Endothelial cell of hepatic sinusoid (primary cell): ENCODE data around the gene NARS2.
"Not testable (repeated sequence)": the region's sequence is repeated elsewhere in the genome, so short reads cannot be mapped to it uniquely, and the experiment has no call there.

Source experiments
- in situ Hi-C: cut with HindIII; loops from 2 replicates; pipeline ENCODE4 v1.10.0; 2017; ENCODE audit warnings: low sequenced_read_pairs

Gene NARS2

DNA sequence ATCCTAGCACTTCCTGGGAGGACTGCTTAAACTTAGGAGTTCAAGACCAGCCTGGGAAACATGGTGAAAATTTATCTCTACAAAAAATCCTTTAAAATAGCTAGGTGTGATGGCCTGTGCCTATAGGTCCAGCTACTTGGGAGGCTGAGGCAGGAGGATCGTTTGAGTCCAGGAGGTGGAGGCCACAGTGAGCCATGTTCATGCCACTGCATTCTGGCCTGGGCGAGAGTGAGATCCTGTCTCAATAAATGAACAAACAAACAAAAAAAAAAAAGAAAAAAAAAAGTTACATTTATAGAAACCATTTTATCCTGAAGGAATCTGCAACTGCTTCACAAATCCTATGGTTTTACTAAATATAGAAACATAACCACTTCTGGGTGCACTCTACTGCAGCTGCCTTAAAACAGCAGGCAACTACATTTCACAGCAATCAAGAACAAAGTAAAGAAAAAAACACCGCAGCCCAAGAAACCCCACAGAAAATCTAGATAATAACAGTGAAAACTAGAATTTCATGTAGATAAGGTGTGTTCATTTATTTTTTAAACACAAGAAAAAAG is 81.2 kb downstream of the NARS2 start:
- in situ Hi-C loops = no loop called here

DNA sequence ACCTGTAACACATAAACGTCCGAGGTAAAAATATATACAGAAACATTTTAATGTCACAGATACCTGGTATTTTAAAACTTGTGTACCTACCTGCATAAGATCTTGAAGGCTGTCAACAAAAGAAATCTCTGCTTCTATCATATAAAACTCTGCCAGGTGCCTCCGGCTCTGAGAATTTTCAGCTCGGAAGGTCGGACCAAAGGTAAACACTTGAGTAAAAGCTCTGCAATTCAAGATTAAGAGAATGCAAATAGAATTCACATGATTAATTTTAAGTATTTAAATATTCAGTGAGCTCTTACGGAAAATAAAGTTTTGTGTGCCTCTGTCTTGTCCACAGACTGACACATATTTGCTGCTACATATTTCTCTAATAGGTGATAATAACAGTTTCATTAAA is 81.7 kb downstream of the NARS2 start:
- in situ Hi-C loops = no loop called here

DNA sequence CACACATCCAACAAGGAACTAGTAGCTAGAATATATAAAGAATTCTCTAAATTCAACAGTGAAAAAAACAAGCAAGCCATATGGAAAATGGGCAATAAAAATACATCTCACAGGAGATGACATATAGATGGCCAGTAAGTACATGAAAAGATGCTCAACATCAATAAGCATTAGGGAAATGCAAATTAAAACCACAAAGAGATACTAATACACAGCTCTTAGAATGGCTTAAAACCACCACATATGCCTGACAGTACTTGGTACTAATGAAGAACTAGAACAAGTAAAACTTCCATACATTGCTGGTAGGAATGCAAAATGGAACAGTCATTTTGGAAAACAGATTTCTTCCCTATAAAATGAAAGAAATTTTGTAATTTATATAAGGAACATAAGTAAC is 85.5 kb downstream of the NARS2 start:
- in situ Hi-C loops = no loop called here

DNA sequence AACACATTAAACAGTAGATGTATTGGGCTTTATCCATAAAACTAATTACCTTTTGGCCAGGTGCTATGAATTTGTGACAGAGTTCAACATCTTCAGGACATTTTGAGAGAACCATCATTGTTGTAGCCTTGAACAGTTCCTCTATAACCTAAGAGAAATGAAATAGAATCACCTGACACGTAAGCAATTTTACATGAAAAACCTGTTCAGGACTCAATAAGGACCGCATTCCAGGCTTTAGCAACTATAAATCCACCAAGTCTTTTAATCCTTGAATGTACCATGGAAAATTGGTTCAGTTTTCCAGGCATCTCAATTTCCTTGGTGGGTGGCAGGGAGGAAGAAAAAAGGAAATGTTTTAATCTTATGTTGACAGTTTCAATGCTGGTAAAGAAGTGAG is 96.1 kb downstream of the NARS2 start:
- in situ Hi-C loops = no loop called here

DNA sequence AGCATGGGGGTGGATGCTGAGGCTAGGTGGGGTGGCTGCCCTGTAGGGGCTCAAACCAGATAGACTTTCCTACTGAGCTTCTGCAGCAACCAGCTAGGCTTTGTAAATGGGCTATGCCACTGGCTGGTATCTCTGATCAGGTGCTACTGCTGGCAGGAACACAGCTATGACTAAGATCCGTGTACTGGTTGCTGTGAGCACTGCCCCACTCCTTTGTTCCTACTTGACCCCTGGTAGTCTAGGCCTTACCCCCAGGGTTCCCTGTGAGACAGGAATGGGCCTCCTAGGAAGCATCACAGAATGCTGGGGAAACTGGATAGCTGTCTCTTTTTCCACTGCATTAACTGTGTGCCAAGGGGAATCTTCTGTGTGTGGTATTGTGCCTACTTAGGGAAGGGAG is 98.6 kb downstream of the NARS2 start:
- in situ Hi-C loops = no loop called here

DNA sequence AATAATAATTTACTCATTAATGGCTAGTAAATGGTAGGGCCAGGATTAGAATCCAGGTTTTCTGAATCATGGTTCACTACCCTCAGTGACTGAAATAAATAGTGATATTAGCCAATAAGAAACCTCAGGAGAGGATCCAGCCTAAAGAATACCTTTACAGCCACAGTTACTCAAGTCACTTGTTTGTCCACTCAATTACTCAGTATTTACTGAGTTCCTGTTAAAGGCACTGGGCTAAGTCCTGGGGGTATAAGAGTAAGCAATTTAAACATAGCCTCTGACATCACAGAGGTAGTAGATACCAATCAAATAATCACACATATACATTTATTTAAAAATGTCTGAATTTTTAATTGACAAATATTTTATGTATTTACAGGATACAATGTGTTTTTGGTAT is 100.2 kb downstream of the NARS2 start:
- in situ Hi-C loops = no loop called here

DNA sequence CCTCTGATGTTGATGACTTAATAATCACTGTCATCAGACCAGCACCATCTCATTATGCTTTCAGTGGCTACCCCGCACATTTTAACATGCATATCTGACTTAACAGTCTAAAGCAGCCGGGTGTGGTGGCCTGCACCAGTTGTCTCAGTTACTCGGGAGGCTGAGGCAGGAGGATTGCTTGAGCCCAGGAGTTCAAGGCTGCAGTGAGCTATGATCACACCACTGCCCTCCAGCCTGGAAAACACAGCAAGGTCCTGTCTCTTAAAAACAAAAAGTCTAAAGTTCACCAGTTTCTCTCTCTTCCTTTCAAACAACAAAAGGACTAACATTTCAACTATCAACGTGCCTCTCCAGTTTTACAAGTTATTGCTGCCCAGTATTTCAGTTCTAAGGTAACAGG is 101.8 kb downstream of the NARS2 start:
- in situ Hi-C loops = no loop called here

DNA sequence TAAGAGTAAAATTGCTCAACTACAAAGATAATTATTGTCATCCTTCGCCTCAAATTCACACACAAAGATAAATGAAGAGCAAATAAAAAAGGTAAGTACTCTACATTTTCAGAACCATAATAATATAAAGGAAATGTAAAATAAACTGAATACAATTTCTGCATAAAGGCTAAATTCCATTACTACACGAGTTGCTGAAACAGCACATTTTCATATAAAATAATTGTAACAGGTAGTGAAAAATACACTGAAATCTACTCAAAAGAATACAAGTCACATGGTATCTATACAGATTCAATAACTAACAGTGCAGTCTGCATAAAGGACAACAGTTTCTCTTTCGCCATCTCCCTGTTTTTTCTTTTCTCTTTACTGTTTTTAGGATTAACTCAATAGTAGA is 102.3 kb downstream of the NARS2 start:
- in situ Hi-C loops = no loop called here

DNA sequence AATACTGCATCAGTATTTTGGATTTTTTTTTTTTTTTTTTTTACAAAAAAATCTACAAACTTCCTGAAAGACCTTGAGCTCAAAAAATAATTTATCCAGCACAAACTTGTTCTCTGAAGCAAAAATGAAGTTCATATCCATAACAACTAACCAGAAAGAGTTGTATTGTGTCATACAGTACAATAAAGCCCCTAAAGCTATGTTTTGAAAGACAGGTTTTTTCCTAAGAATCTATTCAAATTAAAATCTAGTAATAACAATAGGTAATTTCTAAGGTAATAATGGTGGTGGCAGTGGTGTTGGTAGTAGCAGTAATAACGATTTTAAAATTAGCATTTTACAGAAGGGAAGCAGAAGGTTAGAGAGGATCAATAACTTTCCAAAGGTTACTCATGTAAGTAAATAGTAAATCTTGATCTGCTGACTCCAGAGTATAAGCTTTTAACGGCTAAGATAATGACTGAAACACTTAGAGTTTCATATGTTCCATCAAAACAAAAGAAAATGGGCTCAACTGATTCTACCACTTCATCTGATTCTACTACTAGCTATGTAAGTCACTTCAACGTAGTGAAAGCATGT is 103.7 kb downstream of the NARS2 start:
- in situ Hi-C loops = no loop called here

DNA sequence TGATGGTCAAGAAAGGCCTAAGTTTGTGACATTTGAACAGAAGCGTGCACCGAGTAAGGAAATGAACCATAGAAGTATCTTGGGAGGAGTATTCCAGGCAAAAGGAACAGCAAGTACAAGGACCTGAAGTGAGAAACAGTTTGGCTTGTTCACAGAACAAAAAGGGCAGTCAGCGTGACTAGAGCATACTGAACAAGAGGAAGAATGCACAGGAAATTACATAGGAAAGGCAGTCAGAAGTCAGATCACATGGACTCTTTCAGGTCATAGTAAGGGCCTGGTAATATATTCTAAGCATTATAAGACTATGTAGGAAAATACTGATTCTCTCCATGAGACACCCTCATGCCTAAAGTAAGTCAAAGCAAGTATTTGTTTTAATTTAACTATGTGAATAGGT is 104.8 kb downstream of the NARS2 start:
- in situ Hi-C loops = no loop called here

DNA sequence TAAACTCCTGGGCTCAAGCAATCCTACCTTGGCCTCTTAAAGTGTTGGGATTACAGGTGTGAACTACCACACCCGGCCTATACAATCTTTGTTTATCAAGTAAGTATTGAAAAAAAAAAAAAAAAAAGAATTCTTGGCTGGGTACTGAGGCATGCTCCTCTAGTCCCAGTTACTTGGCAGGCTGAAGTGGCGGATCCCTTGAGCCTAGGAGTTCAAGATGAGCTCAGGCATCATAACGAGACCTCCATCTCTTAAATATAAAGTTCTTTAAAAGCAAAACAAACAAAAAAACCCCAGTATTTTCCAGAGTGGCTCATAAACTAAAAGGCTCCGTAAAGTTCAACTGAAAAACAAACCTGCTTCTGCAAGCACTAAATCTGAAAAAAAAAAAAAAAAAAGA is 106.7 kb downstream of the NARS2 start:
- in situ Hi-C loops = no loop called here

DNA sequence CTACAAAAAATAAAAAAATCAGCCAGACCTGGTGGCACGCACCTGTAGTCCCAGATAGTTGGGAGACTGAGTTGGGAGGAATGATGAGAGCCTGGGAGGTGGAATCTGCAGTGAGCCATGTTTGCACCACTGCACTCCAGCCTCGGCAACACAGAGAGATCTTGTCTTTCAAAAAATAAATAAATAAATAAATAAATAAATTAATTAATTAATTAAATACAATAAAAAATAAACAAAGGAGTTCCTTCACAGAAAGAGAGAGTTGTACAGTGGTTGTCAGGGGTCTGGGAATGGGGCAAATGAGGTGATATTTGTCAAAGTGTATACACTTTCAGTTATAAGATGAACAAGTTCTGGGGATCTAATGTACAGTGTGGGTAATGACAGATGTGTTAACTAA is 107.3 kb downstream of the NARS2 start:
- in situ Hi-C loops = no loop called here

DNA sequence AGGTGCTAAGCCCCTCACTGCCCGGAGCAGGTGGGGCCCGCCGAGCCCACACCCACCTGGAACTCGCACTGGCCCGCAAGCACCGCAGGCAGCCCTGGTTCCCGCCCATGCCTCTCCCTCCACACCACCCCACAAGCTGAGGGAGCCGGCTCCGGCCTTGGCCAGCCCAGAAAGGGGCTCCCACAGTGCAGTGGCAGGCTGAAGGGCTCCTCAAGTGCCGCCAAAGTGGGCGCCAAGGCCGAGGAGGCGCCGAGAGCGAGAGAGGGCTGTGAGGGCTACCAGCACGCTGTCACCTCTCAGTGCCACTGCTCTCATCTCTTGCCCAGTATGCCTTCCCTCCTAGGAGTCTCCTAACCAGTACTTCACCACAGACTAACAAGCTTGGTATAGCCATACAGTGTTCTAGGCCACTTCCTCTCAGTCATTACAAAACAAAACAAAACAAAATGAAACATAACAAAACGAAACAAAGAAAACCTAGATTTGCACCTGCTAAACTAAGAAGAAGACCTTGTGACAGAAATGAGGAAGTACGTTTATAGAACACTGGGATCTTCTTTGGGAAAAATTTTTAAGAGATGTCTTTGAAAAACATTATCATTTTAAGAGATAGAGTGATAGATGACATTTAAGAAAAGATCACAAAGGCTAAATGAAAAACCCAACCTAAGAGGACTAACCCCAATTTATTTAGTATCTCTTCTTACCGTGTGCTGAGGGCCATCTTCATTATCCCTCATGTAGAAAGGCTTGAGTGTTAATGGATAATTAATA is 109.3 kb downstream of the NARS2 start:
- in situ Hi-C loops = no loop called here

DNA sequence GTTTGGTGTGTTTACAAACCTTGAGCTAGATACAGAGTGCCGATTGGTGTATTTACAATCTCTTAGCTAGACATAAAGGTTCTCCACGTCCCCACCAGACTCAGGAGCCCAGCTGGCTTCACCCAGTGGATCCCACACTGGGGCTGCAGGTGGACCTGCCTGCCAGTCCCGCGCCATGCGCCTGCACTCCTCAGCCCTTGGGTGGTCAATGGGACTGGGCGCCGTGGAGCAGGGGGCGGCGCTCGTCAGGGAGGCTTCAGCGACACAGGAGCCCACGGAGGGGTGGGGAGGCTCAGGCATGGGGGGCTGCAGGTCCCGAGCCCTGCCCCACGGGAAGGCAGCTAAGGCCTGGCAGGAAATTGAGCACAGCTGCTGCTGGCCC is 109.9 kb downstream of the NARS2 start:
- in situ Hi-C loops = not testable (repeated sequence)

DNA sequence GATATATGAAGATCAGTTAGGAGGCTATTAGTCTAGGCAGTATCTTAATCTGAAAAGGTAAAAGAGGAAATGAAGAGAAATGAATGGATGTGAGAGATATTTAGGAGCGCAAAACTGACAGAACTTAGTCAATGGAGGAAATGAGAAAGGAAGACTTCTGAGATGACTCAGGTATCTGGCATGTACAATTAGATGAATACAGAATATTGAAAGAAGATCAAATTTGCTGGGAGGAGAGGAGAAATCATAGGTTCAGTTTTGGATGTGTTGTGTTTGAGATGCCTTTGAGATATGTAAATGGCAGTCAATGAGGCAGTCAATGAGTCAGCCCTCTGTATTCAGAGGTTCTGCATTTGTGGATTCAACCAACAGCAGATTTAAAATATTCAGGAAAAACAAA is 114.2 kb downstream of the NARS2 start:
- in situ Hi-C loops = no loop called here

DNA sequence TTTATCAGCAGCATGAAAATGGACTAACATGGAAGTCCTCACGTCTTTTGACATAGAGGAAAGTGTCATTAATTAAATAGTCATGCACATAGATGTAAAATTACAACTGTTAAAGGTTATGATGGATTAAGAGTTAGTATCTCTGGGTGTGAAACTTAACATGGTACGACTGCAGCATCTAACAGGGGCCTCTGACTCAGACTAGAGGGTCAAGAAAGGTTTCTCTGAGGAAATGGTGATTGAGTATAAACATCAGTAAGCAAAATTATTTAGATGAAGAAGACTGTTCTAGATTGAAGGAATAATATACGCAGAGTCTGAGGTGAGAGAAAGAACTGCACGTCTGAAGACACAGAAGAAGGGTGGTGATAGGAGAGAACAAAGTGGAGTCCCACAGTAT is 114.9 kb downstream of the NARS2 start:
- in situ Hi-C loops = no loop called here

DNA sequence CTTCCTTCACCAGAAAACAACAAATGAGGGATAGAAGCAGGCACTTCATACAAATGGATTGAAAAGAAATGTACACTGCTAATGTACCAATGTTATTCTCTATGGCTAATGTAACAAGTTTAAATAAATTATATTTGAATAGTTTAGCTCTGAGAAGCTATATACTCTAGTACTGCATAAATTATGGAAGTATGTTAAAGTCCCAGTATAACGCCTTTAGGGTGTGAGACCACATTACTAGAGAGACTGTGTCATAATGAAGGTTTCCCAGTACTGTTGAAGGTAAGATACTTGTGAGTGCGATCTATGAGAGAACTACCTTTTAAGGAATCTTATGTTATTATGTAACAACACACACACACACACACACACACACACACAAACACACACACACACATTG is 117.2 kb downstream of the NARS2 start:
- in situ Hi-C loops = no loop called here

DNA sequence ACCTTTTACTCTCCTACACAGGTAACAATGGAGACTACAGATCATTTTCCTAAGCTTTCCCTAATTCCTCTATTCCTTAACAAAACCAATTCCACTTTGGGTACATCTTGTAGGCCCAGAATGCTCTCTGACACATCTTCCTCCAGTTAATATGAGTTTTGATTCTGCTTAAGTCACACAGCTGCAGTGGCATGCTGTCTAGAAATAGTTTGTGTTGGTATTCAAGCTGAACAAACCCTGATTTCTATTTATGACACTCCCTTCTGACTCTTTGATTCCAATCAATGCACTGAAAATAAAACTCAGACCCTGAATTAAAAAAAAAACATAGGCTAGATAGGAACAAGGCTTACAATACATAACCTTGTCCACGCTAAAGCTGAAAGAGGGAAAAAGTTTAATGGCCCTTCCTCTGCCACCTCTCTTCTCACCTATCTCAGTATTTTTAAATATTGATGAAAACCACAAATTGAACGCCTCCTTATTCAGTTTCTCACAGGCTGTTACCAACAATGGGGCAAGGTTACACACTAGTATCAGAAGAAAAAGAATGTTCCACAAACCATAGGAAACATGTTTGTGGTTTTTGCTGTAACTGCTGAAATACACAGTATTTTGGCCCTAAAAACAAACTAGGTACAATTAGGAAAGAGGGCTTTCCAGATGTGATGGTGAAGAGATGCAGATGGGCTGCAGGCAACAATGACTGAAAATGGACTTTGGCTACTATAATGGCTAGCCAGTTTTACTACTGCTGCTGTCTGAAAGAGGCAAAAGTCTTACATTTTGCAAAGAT is 121.3 kb downstream of the NARS2 start:
- in situ Hi-C loops = loop anchor here (5.0 kb wide), 1 partner anchor 94 kb away; no protein-coding TSS in a partner anchor

DNA sequence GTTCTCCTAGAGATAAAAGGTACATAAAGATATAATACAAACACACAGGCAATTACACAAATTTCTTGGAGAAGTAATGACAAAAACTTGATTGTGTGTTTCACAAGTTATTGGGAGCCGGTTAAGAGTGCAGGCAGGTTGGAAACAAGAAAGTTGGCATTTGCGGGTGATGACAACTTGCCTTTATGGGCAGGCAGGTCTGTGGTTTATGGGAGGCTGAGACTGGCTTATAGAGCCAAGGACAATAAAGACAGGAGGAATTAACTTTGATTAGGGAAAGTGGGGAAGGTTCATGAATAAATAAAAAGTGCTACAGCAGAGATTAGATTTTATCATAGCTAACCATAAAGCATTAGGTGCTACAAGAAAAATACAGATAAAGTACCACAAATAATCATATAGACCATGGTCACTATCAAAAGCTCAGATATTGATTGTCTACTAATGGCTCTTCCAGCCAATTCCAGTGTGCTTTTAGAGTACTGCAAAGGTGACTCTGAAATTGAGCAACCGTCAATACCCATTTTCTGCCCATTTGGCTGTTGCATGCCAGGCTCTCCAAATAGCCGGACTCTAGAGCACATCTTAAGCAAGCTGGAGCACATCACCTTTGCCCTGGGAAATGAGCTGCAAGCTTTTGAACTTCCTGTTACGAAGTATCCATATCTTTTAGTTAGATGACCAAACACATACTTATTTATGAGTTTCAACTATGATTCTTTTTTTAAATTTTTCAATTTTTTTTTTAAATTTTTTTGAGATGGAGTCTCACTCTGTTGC is 123.1 kb downstream of the NARS2 start:
- in situ Hi-C loops = loop anchor here (5.0 kb wide), 1 partner anchor 96 kb away; no protein-coding TSS in a partner anchor

DNA sequence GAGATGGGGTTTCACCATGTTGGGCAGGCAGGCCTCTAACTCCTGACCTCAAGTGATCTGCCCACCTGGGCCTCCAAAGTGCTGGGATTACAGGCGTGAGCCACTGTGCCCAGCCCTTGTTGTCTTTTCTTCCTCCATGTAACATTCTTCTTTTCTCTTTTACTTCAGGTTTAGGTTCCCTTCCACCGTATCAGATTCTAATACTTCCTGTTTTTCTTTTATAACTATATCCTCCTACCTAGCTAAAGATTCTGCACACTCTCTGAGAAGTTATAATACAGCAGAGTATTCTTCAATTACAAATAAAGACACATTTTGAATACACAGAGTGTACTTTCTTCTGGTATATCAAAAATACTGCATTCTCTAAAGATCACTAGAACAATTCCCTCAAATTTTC is 123.8 kb downstream of the NARS2 start:
- in situ Hi-C loops = loop anchor here (5.0 kb wide), 1 partner anchor 96 kb away; no protein-coding TSS in a partner anchor

DNA sequence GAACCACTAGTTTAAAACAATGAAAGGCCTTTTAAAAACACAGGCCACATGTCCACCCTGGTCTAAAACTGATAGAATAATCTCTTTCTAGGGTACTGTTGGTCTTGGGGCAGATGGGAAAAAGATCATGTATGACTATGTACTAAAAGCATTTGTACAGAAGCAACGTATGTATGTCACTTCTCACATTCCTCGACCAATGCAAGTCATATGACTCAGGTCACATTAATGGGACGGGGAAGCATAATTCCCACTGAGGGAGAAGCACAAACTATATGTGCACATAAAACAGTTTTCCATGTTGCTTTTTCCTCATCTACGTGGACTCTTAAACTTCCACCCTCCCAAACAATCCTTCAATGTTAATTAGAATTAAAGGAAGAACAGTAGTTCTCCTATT is 124.8 kb downstream of the NARS2 start:
- in situ Hi-C loops = loop anchor here (5.0 kb wide), 1 partner anchor 97 kb away; no protein-coding TSS in a partner anchor
